ENCODE data around the gene TRIM16.
"Not testable (repeated sequence)": the region's sequence is repeated elsewhere in the genome, so short reads cannot be mapped to it uniquely, and the experiment has no call there.

- not testable (repeated sequence) for TF ChIP-seq ZBTB11 (CRISPR knock-in tag; IDR thresholded peaks at IDR 0.05); NFE2 (IDR thresholded peaks at IDR 0.05; ENCODE audit: low read depth); MAFF (IDR thresholded peaks at IDR 0.05; ENCODE audit: low read length)
These were observed 38.2 kb downstream of the TRIM16 start for GRCh38 chr17:15645942-15646312.

All from K562 (cell line).